HG03442 (cell line): Measurements from ENCODE around the gene ZNF132.
"Not testable (repeated sequence)": the region's sequence is repeated elsewhere in the genome, so short reads cannot be mapped to it uniquely, and the experiment has no call there.

Experiments used
- ATAC-seq: cut with Tn5 transposase; IDR thresholded peaks from one replicate; pipeline ENCODE4 v1.9.1; 2021; ENCODE audit warnings: mild to moderate bottlenecking, moderate library complexity; ENCODE audit not compliant: unreplicated experiment

The ZNF132 gene

DNA sequence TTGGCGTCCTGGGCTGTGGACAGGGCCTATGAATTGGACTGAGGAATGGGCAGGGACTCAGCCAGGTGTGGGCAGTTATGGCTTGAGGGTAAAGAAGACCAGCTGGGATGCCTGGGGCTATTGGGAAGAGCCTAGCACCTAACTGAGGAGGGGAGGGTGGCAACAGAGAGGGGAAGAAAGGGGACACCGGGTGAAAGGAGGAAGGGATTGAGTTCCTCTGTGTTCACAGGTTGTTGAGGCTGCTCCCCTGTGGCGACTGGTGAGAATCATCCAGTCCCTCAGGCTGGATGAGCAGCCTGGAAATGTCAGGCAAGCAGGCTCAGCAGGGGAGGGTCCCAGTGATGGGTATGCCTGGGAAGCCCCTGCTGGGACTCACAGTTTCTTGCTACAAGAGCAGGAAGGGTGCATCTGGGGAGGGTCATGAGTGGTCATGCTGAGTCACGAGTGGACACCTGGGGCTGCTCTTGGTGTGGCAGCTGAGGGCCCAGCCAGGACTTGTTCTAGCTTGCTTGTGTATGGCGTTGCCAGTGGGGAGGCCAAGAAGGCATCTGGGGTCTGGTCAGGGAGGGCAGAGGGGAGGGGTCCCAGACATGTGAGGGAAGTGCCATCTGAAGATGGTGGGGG, 28.4 kb upstream of the ZNF132 start:
- ATAC-seq: no peak

DNA sequence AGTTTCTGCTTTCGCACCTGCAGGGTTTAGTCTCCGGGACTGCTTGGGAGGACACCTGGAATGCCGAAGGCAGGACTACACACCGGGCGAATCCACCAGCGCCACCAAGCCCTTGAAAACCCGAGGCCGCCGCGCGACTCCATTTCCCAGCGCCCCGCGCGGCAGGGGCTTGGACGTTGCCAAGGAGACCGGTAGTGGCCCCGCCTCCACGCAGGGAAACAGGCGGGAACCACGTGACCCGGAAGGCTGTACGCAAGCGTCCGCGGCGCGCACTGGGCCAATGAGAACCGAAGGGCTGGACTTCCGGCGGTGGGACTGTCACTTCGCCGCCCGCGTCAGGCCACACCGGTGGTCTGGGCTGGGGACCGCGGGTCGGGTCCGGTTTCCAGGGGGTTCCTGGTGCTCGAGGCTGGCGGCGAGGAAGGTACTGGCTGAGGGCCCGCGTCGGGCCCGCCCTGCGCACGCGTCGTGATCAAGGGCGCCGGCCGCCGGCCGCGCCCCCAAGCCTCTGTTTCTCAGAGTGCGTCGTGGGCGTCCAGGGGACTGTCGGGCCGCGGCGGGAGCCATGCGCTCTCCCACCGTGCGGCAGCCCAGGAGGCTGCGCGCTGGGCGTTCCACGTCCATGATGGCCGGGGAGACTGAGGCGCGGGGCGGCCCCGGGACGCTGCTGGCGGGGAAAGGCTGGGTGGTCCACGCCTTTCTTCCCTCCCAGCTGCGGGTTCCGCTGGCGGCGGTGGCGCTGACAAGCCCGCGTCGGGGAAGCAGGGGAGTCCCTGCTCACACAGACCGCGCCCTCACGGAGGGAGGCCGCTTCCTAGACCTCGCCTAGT, 27.0 kb upstream of the ZNF132 start, which contains the start of gene ZNF324:
ZNF324 (plus strand) TSS at position 321 of the 830 bp plus-strand sequence. CDS start 2,106 bp downstream, outside the sequence.
- peak; percentile 85 for ATAC-seq

DNA sequence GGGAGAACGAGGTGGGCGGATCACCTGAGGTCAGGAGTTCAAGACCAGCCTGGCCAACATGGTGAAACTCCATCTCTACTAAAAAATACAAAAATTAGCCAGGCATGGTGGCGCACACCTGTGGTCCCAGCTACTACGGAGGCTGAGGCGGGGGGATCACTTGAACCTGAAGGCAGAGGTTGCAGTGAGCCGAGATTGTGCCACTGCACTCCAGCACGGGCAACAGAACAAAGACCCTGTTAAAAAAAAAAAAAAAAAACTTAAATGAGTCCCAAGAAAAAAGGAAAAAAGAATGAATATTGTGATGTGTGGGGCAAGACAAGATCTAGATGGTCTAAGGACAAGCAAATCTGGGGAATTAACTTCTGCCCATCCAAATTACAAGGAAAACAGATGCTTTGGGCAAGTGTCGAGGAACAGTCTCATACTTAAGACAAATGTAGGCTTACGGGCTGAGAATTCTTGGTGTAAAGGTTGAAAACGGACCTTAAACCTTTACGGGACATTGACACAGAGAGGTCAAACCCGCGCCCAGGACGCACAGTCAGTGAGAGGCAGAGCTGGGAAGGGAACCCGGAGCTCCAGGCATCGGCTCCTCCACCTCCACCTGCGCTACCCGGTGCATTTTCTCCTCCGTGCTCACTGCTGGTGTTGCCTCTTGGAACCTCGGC, 26.3 kb upstream of the ZNF132 start:
- ATAC-seq: peak; percentile 17

DNA sequence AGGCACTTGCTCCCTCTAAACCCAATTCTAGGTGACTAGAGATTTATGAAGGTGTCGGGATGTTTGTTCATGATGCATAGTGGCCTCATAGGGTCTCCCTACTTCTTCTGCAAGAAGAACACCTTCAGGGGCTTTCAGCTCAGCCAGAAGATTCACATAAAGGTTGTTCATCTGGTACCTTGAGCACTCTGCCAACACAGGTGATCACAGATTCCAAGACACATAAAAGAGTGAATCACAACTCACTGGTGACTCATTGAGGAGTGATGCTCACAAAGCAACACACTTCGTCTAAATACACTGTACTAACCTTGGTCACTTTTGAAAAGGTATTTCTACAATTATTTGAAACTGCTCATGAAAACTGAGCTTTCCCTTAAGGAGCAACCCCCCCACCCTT, 20.1 kb upstream of the ZNF132 start:
- ATAC-seq: no peak

DNA sequence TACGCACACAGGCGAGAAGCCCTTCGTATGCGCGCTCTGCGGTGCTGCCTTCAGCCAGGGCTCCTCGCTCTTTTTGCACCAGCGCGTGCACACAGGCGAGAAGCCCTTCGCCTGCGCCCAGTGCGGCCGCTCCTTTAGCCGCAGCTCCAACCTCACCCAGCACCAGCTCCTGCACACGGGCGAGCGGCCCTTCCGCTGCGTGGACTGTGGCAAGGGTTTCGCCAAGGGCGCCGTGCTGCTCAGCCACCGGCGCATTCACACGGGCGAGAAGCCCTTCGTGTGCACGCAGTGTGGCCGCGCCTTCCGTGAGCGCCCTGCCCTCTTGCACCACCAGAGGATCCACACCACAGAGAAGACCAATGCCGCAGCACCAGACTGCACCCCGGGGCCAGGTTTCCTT, 16.2 kb upstream of the ZNF132 start:
- no peak for ATAC-seq

DNA sequence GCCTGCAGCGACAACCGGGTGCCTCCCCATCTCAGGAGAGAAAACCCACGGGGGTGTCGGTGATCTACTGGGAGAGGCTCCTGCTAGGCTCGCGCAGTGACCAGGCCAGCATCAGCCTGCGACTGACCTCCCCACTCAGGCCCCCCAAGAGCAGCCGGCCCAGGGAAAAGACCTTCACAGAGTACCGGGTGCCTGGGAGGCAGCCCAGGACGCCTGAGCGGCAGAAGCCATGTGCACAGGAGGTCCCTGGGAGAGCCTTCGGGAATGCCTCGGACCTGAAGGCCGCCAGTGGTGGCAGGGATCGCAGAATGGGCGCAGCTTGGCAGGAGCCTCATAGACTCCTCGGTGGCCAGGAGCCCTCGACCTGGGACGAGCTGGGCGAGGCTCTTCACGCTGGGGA, 15.4 kb upstream of the ZNF132 start:
- ATAC-seq: no peak

DNA sequence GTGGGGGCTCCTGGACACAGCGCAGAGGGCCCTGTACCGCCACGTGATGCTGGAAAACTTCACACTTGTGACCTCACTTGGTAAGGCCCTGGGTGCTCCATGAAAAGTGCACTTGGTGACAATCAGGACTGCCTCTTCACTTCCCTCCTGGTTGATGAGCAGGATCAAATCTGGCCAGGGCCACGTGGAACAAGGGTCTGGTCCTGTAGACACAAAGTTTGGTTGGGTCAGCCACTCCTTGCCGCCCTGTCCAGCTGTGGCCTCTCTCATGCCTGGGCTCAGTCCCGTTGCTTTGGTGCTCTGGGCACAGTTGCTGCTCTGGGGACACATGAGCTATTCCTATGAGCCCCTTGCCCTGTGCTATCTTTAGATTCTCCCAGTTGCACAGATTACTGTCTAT, 13.8 kb upstream of the ZNF132 start:
- ATAC-seq: no peak

DNA sequence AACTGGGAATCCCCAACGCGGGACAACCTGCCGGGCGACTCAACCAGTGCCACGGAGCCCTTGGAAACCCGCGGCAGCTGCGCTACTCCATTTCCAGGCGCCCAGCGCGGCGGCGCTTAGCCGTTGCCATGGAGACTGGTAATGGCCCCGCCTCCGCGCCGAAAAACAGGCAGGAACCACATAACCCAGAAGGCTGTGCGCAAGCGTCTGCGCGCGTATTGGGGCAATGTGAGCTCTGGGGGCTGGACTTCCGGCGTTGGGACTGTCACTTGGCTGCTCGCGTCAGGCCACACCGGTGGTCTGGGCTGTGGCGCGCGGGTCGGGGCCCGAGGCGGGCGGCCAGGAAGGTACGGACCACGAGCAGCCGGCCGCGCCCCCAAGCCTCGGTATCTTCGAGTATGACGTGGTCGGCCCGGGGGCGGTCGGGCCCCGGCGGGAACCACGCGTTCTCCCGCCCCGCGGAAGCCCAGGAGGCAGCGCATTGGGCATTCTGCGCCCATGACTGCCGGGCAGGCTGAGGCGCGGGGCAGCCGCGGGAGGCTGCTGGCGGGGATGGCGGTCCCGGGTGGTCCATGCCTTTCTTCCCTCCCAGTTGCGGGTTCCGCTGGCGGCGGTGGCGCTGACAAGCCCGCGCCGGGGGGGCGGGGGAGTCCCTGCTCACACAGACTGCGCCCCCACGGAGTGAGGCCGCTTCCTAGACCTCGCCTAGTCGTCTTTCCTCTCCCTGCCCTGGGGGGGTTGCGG, 11.6 kb upstream of the ZNF132 start, which contains the start of gene ZNF324B:
ZNF324B (plus strand) TSS at position 265 of the 744 bp plus-strand sequence. CDS start 2,080 bp downstream, outside the sequence.
- peak; percentile 87 for ATAC-seq

DNA sequence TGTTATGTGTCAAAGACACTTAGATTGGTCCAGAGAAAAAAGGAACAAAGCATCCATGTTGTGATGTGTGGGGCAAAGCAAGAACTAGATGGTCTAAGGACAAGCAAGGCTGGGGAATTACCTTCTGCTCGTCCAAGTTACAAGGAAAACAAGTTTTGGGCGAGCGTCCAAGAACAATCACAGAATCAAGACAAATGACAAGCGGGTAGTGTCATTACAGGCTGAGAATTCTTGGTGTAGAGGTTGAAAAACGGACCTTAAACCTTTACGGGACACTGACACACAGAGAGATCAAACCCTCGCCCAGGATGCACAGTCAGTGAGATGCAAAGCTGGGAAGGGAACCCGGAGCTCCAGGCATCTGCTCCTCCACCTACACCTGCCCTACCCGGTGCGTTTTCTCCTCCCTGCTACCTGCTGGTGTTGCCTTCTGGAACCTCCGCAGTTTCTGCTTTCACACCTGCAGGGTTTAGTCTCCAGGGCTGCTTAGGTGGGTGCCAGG, 11.0 kb upstream of the ZNF132 start:
- peak; percentile 11 for ATAC-seq

DNA sequence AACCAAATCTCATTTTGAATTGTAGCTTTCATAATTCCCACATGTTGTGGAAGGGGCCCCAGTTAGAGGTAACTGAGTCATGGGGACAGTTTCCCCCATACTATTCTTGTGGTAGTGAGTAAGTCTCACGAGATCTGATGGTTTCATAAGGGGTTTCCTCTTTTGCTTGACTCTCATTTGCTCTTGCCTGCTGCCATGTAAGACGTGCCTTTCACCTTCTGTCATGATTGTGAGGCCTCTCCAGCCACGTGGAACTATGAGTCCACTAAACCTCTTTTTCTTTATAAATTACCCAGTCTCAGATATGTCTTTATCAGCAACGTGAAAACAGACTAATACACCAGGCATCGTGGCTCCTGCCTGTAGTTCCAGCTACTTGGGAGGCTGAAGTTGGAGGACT, 10.0 kb upstream of the ZNF132 start:
- not testable (repeated sequence) for ATAC-seq

DNA sequence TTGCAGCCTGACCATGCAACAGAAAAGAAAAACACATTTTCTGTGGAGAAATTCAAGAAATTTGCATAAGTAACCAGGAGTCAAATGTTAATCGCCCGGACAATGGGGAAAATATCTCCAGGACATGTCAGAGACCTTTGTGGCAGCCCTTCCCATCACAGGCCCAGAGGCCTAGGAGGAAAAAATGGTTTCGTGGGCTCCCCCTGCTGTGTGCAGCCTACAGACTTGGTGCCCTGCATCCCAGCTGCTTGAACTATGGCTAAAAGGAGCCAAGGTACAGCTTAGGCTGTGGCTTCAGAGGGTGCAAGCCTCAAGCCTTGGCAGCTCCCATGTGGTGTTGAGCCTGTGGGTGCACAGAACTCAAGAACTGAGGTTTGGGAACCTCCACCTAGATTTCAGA, 8.9 kb upstream of the ZNF132 start:
- not testable (repeated sequence) for ATAC-seq

DNA sequence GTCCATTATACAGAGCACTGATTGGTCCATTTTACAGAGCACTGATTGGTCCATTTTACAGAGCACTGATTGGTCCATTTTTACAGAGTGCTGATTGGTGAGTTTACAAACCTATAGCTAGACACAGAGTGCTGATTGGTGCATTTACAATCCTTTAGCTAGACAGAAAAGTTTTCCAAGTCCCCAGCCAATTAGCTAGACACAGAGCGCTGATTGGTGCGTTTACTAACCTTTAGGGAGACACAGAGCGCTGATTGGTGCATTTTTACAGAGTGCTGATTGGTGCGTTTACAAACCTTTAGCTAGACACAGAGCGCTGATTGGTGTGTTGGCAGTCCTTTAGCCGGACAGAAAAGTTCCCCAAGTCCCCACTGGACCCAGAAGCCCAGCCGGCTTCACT, 3.0 kb upstream of the ZNF132 start:
- ATAC-seq: not testable (repeated sequence)

DNA sequence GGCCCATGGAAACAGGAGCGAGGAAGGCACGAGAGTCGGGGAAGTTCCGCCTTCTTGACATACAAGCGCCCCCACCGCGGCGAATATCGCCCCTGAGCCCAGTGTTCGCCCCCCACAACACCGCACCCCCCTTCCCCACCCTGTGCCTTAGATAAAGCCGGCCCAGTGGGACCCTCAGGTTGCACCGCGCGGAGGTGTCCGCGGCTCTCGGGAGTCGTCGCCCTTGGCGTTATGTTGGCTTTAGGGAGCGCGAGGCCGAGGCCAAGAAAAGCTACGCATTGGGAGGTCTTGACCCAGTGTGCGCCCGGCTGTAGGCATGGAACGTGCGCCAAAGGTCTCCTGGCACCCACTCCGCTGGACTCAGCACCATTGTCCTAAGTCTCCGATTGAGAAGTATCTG, 603 bp upstream of the ZNF132 start:
- ATAC-seq: no peak

DNA sequence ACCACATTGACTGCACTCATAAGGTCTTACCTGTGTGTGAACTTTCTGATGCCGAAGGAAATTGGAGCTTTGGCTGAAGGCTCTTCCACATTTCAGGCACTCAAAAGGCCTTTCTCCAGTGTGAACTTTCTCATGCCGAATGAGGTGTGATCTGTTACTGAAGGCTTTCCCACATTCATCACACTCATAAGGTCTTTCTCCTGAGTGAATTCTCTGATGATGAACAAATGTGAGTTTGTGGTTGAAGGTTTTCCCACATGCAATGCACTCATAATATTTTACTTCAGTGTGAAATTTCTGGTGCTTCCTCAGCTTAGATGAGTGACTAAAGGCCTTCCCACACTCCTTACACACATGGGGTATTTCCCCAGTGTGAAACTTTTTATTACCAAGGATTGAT, 5.7 kb downstream of the ZNF132 start:
- no peak for ATAC-seq

DNA sequence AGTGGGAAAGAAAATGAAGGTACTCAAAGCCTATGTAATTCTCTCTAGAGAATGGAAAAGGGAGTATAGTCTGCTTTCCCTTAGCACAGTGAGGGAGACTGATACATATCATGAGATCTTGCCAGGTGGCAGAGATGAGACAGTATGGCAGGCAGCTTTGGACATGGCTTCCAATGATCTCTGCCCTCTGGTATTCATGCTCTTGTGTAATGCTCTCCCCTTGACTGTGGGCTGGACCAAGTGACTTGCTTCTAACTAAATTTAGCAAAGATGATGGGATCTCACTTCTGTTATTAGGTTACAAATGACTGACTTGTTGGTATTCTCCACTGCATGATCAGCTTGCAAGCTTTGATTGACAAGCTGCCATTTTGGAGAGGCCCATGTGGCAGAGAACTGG, 10.2 kb downstream of the ZNF132 start:
- no peak for ATAC-seq

DNA sequence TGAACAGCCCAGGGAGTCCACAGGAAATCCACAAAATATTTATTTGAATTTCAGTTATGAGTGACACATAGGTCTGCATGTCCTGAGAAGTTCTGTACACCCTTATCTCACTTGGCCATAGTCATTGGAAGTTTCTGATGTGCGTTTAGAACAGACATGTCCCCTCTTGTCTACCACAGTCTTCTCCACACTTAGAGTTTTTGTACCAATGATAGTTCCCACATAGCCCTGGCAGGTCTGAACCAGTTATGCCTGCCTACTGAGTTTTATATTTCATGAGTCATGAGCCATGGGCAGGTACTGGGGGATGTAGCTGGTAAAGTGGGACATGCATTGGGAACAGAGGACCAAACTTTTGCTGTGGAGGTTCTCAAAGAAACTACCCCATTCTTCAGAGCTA, 11.3 kb downstream of the ZNF132 start:
- ATAC-seq: no peak

DNA sequence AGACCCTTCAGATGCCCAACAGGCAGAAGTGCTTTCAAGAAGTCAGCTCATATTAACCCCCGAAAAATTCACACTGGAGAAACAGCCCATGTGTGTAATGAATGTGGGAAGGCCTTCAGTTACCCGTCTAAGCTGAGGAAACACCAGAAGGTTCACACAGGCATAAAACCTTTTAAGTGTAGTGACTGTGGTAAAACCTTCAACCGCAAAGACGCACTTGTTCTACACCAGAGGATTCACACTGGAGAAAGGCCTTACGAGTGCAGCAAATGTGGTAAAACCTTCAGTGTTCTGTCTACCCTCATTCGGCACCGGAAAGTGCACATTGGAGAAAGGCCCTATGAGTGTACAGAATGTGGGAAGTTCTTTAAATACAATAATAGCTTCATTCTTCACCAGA, 22.9 kb downstream of the ZNF132 start:
- ATAC-seq: no peak

DNA sequence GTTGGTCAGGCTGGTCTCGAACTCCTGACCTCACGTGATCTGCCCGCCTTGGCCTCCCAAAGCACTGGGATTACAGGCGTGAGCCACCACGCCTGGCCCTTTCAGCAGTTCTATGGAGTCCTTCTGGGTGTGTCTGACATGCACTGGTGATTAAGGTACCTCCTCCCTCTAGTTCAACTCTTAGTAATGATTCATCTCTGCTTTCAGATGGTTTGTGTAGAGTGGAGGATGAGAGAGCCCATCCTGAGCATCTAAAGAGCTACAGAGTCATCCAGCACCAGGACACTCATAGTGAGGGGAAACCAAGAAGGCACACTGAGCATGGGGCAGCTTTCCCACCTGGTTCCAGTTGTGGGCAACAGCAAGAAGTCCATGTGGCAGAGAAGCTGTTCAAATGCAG, 23.3 kb downstream of the ZNF132 start:
- ATAC-seq: no peak

DNA sequence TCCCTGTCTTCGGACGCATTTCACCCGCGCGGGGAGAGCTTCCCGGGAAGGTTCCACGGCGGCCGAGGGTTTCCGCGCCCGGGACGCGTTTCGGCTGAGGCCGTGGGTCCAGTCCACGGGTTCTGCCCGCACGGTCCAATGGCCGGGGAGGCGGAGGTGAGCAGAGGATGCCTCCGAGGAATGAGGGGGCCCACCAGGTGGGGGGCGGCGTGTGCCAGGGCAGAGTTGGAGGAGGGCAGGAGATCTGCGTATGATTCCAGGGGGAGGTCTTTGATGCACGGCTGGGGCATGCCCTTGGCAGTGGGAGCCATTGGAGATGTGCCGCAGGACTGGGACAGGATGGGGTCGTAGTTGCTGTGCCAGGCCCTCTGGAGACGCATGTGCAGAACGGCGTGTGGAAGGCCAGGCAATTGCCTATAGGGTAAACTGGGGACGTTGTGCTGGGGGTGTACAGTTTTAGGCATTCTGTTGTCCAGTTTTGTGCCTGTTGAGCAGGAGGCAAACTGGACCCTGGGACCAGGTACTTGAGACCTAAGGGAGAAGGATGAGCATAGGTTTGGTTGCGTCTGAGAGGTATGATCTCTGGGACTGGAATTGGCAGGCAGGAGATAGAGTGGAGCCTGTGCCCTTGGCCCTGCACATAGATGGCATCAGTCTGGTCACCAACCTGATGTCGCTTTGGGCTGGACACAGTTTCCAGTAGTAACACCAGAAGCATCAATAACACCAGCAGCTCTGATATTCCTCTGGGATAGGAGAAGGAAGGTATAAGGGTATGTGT, 30.8 kb downstream of the ZNF132 start:
- ATAC-seq: peak; percentile 12
